Neural progenitor cell (in vitro differentiated cells): ENCODE results near the gene ATXN1.

ENCODE experiments used
- EZH2 ChIP-seq: fragments of 200-600 bp; sonication (generic); IDR thresholded peaks from 2 replicates; pipeline ENCODE4 v1.6.1; 2017; ENCODE audit warnings: antibody characterized with exemption, mild to moderate bottlenecking, moderate library complexity
- EZH2phosphoT487 ChIP-seq: fragments of 200-600 bp; sonication (generic); IDR thresholded peaks from 2 replicates; pipeline ENCODE4 v1.6.1; 2017; ENCODE audit warnings: antibody characterized with exemption
- TF ChIP-seq, protein P1 (sequence below): fragments of 200-600 bp; sonication (generic); IDR thresholded peaks from 2 replicates; pipeline ENCODE4 v1.5.1; 2017; ENCODE audit warnings: antibody characterized with exemption, mild to moderate bottlenecking

DNA sequence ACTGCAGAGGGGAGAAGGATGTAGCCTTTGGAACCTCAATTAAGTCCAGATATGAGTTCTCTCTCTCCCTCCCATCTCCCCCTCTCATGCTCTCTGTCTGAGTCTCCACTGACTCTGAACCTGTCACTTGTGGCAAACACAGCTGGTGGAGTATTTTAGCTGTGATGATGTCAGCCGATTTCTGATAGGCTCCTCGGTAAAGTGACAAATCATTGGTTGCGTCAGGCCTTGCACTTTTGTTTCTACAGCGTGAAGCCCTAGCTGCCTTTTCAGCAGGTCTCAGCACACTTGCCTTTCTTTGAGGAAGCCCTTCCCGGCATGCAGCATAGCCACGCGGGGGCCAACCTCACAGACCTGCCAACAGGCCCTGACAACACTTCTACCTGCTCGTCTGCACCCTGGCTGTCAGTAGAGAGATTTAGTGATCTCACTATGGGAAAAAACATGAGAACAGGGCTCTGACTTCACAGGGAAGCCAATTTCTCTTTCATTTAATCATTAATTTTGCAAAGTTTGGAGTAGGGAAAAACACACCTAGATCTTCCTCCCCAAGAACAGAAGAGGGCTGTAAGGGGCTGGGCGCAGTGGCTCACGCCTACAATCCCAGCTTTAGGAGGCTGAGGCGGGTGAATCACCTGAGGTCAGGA is 438.5 kb downstream of the ATXN1 start:
- TF ChIP-seq EZH2phosphoT487 (no peak), EZH2 (no peak)
- TF ChIP-seq, protein P1, sequence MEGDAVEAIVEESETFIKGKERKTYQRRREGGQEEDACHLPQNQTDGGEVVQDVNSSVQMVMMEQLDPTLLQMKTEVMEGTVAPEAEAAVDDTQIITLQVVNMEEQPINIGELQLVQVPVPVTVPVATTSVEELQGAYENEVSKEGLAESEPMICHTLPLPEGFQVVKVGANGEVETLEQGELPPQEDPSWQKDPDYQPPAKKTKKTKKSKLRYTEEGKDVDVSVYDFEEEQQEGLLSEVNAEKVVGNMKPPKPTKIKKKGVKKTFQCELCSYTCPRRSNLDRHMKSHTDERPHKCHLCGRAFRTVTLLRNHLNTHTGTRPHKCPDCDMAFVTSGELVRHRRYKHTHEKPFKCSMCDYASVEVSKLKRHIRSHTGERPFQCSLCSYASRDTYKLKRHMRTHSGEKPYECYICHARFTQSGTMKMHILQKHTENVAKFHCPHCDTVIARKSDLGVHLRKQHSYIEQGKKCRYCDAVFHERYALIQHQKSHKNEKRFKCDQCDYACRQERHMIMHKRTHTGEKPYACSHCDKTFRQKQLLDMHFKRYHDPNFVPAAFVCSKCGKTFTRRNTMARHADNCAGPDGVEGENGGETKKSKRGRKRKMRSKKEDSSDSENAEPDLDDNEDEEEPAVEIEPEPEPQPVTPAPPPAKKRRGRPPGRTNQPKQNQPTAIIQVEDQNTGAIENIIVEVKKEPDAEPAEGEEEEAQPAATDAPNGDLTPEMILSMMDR = no peak
